HFFc6 (cell line): ENCODE measurements around the gene TRABD2B. TPM values are rescaled to one million over a fixed set of nuclear protein-coding genes. Genes with fewer than 3 reads are reported as not detected.

Experiments
- DNase-seq: peaks from one replicate; pipeline ENCODE4 v3.0.0-alpha.2; 2018
- H3K27ac Mint-ChIP-seq: 2 replicates; pipeline ENCODE4 v1.8.0; 2020; ENCODE audit warnings: mild to moderate bottlenecking, mixed read lengths
- H3K27me3 Mint-ChIP-seq: 2 replicates; pipeline ENCODE4 v1.8.0; 2021; ENCODE audit warnings: mild to moderate bottlenecking, moderate library complexity, mixed read lengths; ENCODE audit not compliant: insufficient read depth
- H3K36me3 Mint-ChIP-seq: 2 replicates; pipeline ENCODE4 v1.8.0; 2021; ENCODE audit warnings: low read depth, mixed read lengths
- H3K4me1 Mint-ChIP-seq: 2 replicates; pipeline ENCODE4 v1.8.0; 2020; ENCODE audit warnings: low read depth, mixed read lengths
- H3K4me3 Mint-ChIP-seq: 2 replicates; pipeline ENCODE4 v1.8.0; 2020; ENCODE audit warnings: mild to moderate bottlenecking, moderate library complexity, mixed read lengths
- H3K9me3 Mint-ChIP-seq: 2 replicates; pipeline ENCODE4 v1.8.0; 2020; ENCODE audit warnings: mild to moderate bottlenecking, mixed read lengths
- total RNA-seq, 6 experiments: library from RNA; stranded (reverse); fragmentation: NEBNext Ultra II Directional; extraction: Animal tissue kit (Norgen Biotek cat#: 25700); gene quantifications; 2 replicates in 1 of 6; 3 replicates in 5 of 6; pipeline ENCODE4 v1.2.3, GENCODE V29; 2021
- TF ChIP-seq, protein P1 (sequence below): fragments of 200-600 bp; sonication (generic); IDR thresholded peaks from 2 replicates; pipeline ENCODE4 v1.5.0; 2021; ENCODE audit warnings: antibody characterized with exemption, mild to moderate bottlenecking

The TRABD2B gene
- total RNA-seq, 6 experiments from 2014 or later, result not detected

DNA sequence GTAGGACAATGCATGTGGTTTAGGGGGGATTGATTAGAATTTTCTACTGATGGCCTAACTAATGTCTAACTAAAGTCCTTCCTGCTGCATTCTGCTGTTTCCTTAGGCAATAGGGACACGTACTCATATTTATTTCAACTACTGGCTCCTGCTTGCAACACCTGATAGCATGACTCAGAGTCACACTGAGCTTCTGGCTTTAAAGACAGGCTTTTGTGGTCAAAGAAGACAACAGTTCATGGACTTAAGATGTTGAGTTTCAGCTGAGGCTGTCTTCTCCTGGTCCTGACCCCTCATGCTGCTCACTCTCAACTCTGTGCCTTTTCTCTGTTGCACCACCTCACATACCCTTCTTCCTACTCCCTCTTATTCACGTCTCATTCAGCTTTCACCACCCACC lies 29.1 kb upstream of the TRABD2B start:
- TF ChIP-seq, protein P1, sequence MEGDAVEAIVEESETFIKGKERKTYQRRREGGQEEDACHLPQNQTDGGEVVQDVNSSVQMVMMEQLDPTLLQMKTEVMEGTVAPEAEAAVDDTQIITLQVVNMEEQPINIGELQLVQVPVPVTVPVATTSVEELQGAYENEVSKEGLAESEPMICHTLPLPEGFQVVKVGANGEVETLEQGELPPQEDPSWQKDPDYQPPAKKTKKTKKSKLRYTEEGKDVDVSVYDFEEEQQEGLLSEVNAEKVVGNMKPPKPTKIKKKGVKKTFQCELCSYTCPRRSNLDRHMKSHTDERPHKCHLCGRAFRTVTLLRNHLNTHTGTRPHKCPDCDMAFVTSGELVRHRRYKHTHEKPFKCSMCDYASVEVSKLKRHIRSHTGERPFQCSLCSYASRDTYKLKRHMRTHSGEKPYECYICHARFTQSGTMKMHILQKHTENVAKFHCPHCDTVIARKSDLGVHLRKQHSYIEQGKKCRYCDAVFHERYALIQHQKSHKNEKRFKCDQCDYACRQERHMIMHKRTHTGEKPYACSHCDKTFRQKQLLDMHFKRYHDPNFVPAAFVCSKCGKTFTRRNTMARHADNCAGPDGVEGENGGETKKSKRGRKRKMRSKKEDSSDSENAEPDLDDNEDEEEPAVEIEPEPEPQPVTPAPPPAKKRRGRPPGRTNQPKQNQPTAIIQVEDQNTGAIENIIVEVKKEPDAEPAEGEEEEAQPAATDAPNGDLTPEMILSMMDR, result no peak
- no peak for DNase-seq
- no peaks in the 10 kb centered on the region; the same call in 1 of the 2 replicates for H3K27me3 Mint-ChIP-seq

DNA sequence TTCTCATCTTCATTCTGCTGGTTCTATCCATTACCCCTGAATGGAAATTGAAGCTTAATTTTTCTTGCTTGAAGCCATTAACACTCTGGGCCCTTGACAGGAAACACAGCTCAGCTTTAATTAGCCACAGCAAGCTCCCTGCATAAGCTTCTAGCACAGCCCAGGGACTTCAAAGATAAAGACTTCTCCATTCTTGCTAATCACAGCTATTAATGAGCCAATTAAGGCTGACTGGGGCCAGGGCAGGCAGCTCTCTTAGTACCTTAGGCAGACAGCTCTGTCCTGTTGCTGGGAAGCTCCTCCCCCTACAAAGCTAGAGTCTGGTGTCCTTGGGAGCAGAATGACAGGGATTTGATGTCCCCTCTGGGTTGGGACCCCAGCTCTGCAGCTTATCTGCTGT lies 27.9 kb upstream of the TRABD2B start:
- Mint-ChIP-seq H3K36me3 (no peaks in the 10 kb centered on the region; the same call in 1 of the 2 replicates), H3K27ac (no peak overlapping the region), H3K4me1 (no peaks in the 10 kb centered on the region), H3K4me3 (no peak overlapping the region), H3K9me3 (peaks cover 40% of the 10 kb centered on the region), H3K27me3 (no peaks in the 10 kb centered on the region; the same call in 1 of the 2 replicates)
- TF ChIP-seq, protein P1, result no peak
- no peak for DNase-seq

More for the DNA sequence above, 29.1 kb upstream of the TRABD2B start:
- H3K27ac Mint-ChIP-seq, result no peak overlapping the region
- H3K36me3 Mint-ChIP-seq, result no peaks in the 10 kb centered on the region; the same call in 1 of the 2 replicates
- peaks cover 43% of the 10 kb centered on the region for H3K9me3 Mint-ChIP-seq
- no peaks in the 10 kb centered on the region for H3K4me1 Mint-ChIP-seq
- no peak overlapping the region for H3K4me3 Mint-ChIP-seq

DNA sequence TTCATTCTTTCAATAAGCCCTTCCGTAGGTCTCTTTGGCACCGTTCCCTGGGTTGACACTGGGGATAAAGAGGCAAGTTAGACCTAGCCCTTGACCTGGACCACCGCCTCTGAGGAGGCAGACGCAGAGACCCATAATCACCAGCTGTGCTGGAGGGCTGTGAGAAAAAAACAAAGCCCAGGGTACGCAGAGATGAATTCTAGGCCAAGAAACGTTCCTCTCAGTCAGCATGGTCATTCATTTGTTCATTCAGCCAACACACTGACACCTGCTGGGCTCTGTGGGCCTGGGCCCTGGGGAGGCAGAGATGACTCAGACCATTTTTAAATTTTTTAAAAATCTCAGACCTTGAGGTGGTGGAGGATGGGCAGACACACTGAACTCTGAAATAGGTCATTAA lies 26.3 kb upstream of the TRABD2B start:
- no peak overlapping the region for H3K27ac Mint-ChIP-seq
- TF ChIP-seq, protein P1, result no peak
- no peaks in the 10 kb centered on the region for H3K4me1 Mint-ChIP-seq

DNA sequence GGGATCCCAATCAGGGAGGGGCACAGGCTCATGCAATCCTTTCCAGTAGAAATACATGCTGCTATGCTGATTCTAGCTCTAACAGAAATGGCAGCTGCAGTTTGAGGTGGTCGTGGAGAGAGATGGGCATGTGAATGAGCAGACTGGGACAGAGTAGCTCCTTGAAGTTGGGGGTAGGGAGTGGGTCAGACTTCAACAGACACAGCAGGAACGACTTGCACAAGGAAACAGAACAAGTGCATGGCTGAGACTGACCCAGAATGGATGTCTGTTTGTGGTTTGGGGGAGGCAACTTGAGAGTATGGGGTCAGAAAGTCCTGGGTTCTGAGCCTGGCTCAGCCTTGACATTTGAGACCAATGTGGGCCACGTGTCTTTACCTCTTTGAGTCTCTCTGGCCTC lies 25.1 kb upstream of the TRABD2B start:
- Mint-ChIP-seq H3K4me3 (no peak overlapping the region), H3K27me3 (no peaks in the 10 kb centered on the region; the same call in 1 of the 2 replicates), H3K4me1 (no peaks in the 10 kb centered on the region), H3K36me3 (no peaks in the 10 kb centered on the region), H3K27ac (no peak overlapping the region), H3K9me3 (peaks cover 18% of the 10 kb centered on the region)
- TF ChIP-seq, protein P1, result no peak
- no peak for DNase-seq

More for the DNA sequence above, 26.3 kb upstream of the TRABD2B start:
- Mint-ChIP-seq H3K4me3 (no peak overlapping the region), H3K36me3 (no peaks in the 10 kb centered on the region), H3K9me3 (peaks cover 25% of the 10 kb centered on the region), H3K27me3 (no peaks in the 10 kb centered on the region; the same call in 1 of the 2 replicates)
- no peak for DNase-seq

DNA sequence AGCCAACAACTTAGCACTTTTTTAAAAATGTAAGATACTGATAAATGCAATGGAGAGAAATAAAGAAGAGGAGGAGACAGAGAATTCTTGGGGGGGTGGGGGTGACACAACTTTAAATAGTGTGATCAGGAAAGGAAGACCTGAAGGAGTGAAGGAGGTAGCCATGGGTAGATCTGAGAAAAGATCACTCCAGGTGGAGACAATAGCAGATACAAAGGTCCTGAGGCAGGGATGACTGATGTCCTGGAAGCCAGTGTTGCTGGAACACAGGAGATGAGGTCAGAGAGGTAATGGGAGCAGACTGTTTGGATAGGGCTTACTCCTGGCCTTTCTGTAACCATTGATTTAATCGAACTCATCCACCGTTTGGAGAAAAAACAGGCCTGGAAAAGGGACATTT lies 24.6 kb upstream of the TRABD2B start:
- Mint-ChIP-seq H3K27ac (no peak overlapping the region), H3K4me3 (no peak overlapping the region), H3K27me3 (no peaks in the 10 kb centered on the region; the same call in 1 of the 2 replicates), H3K9me3 (peaks cover 18% of the 10 kb centered on the region), H3K36me3 (no peaks in the 10 kb centered on the region), H3K4me1 (no peaks in the 10 kb centered on the region)
- DNase-seq, result no peak
- TF ChIP-seq, protein P1, result no peak
